Measurements from ENCODE around the gene TBC1D5.

DNA sequence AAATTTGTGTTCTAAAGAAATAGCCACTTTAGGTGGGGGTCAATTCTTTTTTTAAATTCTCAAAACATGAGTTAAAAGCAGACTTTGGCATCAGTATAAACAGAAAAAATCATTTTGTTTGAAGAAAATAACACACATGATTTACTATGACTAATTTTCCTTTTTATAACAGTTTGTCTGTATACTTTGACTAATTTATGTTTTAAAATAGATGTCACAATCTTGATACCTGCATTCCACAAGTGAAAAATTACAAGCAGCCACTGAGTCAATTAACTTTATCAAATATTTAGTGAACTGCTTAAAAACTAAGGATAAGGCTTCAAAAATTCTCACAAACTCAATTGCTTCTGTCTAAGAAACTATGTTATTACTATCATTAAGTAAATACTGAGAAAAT is 235.0 kb downstream of the TBC1D5 start:
- TF ChIP-seq, protein P1, sequence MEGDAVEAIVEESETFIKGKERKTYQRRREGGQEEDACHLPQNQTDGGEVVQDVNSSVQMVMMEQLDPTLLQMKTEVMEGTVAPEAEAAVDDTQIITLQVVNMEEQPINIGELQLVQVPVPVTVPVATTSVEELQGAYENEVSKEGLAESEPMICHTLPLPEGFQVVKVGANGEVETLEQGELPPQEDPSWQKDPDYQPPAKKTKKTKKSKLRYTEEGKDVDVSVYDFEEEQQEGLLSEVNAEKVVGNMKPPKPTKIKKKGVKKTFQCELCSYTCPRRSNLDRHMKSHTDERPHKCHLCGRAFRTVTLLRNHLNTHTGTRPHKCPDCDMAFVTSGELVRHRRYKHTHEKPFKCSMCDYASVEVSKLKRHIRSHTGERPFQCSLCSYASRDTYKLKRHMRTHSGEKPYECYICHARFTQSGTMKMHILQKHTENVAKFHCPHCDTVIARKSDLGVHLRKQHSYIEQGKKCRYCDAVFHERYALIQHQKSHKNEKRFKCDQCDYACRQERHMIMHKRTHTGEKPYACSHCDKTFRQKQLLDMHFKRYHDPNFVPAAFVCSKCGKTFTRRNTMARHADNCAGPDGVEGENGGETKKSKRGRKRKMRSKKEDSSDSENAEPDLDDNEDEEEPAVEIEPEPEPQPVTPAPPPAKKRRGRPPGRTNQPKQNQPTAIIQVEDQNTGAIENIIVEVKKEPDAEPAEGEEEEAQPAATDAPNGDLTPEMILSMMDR (IDR thresholded peaks at IDR 0.05; ENCODE audit: low read depth, low read length, poor library complexity, severe bottlenecking), result no peak
- TF ChIP-seq EZH2phosphoT487 (IDR thresholded peaks at IDR 0.05; ENCODE audit: borderline replicate concordance, low read length), result no peak
